Loucy (cell line): ENCODE measurements around the gene CFAP97.
"Not testable (repeated sequence)": the region's sequence is repeated elsewhere in the genome, so short reads cannot be mapped to it uniquely, and the experiment has no call there.

ENCODE experiments used
- CTCF ChIP-seq: fragments of 200-600 bp; sonication (generic); conservative IDR thresholded peaks from 2 replicates; pipeline ENCODE4 v1.5.1; 2014; ENCODE audit warnings: mild to moderate bottlenecking, antibody characterized with exemption, low read length
- EZH2phosphoT487 ChIP-seq: fragments of 200-600 bp; IDR thresholded peaks from 2 replicates; pipeline ENCODE4 v1.6.1; 2018; ENCODE audit warnings: antibody characterized with exemption, mild to moderate bottlenecking, moderate library complexity, borderline replicate concordance

DNA sequence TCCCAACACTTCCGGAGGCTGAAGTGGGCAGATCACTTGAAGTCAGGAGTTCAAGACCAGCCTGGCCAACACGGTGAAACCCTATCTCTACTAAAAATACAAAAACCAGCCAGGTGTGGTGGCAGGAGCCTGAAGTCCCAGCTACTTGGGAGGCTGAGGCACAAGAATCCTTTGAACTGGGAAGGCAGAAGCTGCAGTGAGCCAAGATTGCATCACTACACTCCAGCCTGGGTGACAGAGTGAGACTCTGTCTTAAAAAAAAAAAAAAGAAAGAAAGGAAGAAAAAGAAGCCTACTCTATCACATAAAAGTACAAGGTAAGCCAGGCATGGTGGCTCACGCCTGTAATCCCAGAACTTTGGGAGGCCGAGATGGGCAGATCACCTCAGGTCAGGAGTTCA is 5.6 kb downstream of the CFAP97 start:
- TF ChIP-seq CTCF, EZH2phosphoT487: not testable (repeated sequence)
